Adrenal gland (tissue), 5 donors: ENCODE measurements around the gene ZNF747.

Experiments used
- POLR2A ChIP-seq, 2 donors: fragments of 450-650 bp; IDR thresholded peaks; one replicate each; pipeline ENCODE4 v1.6.1; 2017; ENCODE audit warnings: antibody characterized with exemption in 2 of 2, mild to moderate bottlenecking in 2 of 2, moderate library complexity in 1 of 2
- TF ChIP-seq, protein P1 (sequence below), 6 experiments: fragments of 450-650 bp in 4 of 6; fragments of 200-600 bp in 2 of 6; sonication (generic) in 1 of 6; IDR thresholded peaks; 1 replicate in 5 of 6; 2 replicates in 1 of 6; pipeline versions ENCODE4 v1.5.1 to v1.8.0; 2016 to 2021; ENCODE audit warnings: antibody characterized with exemption in 6 of 6, mild to moderate bottlenecking in 2 of 6, moderate library complexity in 1 of 6
- donor health status: DM: no; HTN: no; CAD: no.

DNA sequence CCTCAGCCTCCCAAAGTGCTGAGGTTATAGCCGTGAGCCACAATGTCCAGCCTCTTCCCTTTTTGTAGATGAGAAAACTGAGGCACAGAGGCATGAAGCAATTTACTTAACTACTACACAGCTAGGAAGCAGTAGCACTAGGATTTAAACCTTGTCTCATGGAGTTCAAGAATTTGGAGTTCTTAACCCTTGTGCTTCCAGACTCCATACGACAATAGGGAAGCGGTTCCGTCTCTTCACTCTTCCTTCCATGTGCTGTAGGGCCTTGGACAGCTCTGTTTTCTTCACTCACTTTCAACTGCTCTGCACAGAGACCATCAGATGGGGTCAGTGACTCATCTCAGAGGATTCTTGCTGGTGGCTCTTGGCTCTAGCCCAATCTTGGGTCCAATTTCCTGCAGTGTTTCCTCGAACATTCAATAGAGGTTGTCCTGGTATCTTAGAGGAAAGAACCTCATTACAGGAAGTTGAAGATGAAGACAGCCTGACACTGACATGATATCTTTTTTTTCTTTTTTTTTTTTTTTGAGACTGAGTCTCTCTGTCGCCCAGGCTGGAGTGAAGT is 42.8 kb downstream of the ZNF747 start:
- TF ChIP-seq, protein P1, sequence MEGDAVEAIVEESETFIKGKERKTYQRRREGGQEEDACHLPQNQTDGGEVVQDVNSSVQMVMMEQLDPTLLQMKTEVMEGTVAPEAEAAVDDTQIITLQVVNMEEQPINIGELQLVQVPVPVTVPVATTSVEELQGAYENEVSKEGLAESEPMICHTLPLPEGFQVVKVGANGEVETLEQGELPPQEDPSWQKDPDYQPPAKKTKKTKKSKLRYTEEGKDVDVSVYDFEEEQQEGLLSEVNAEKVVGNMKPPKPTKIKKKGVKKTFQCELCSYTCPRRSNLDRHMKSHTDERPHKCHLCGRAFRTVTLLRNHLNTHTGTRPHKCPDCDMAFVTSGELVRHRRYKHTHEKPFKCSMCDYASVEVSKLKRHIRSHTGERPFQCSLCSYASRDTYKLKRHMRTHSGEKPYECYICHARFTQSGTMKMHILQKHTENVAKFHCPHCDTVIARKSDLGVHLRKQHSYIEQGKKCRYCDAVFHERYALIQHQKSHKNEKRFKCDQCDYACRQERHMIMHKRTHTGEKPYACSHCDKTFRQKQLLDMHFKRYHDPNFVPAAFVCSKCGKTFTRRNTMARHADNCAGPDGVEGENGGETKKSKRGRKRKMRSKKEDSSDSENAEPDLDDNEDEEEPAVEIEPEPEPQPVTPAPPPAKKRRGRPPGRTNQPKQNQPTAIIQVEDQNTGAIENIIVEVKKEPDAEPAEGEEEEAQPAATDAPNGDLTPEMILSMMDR (IDR thresholded peaks at IDR 0.05) = no peak
- TF ChIP-seq POLR2A (IDR thresholded peaks at IDR 0.05) = no peak
